ENCODE measurements around the gene RPS6KL1. TPM values are rescaled to one million over a fixed set of nuclear protein-coding genes. Genes with fewer than 3 reads are reported as not detected.
"Not testable (repeated sequence)": the region's sequence is repeated elsewhere in the genome, so short reads cannot be mapped to it uniquely, and the experiment has no call there.

Gene RPS6KL1
- total RNA-seq, 1 donor from 2014 or later: 12.1 TPM

GRCh38 chr14:74936731-74937130 is 13.7 kb upstream of the RPS6KL1 start:
- Histone ChIP-seq H3K4me1 (peaks cover 23 to 31% of the 10 kb centered on the region in 2 donors), H3K36me3 (no peaks in the 10 kb centered on the region), H3K27ac (no peak overlapping the region), H3K27me3 (no peaks in the 10 kb centered on the region), H3K4me3 (no peak overlapping the region), H3K9me3 (no peaks in the 10 kb centered on the region)
- TF ChIP-seq CTCF (IDR thresholded peaks at IDR 0.05): no peak
- no peak for DNase-seq (ENCODE audit: low spot score in 2 of 2)
- intact Hi-C loops (cut with DNase I): no loop called here

GRCh38 chr14:74936151-74936550 is 13.1 kb upstream of the RPS6KL1 start:
- Histone ChIP-seq H3K36me3 (no peaks in the 10 kb centered on the region), H3K4me3 (no peak overlapping the region), H3K27ac (no peak overlapping the region), H3K4me1 (peaks cover 19 to 26% of the 10 kb centered on the region in 2 donors), H3K9me3 (no peaks in the 10 kb centered on the region), H3K27me3 (no peaks in the 10 kb centered on the region)
- TF ChIP-seq CTCF (IDR thresholded peaks at IDR 0.05): no peak
- no peak for DNase-seq (ENCODE audit: low spot score in 2 of 2)
- intact Hi-C loops (cut with DNase I): no loop called here

- Histone ChIP-seq H3K27ac (no peak overlapping the region), H3K27me3 (no peaks in the 10 kb centered on the region), H3K4me3 (no peak overlapping the region), H3K36me3 (no peaks in the 10 kb centered on the region), H3K9me3 (no peaks in the 10 kb centered on the region), H3K4me1 (peaks cover 14 to 18% of the 10 kb centered on the region in 2 donors)
- intact Hi-C loops (cut with DNase I): no loop called here
- no peak for DNase-seq (ENCODE audit: low spot score in 2 of 2)
- TF ChIP-seq CTCF (IDR thresholded peaks at IDR 0.05): no peak
Observed at GRCh38 chr14:74935360-74935680, 12.3 kb upstream of the RPS6KL1 start.

- DNase-seq (ENCODE audit: low spot score in 2 of 2): no peak
- Histone ChIP-seq H3K36me3 (no peaks in the 10 kb centered on the region), H3K4me1 (peaks cover 11 to 14% of the 10 kb centered on the region in 2 donors), H3K27ac (no peak overlapping the region), H3K4me3 (no peak overlapping the region), H3K27me3 (no peaks in the 10 kb centered on the region), H3K9me3 (no peaks in the 10 kb centered on the region)
- intact Hi-C loops (cut with DNase I): no loop called here
- no peak for TF ChIP-seq CTCF (IDR thresholded peaks at IDR 0.05)
Observed at GRCh38 chr14:74934476-74935359, 11.7 kb upstream of the RPS6KL1 start.

GRCh38 chr14:74934041-74934440 is 11.0 kb upstream of the RPS6KL1 start:
- DNase-seq (ENCODE audit: low spot score in 2 of 2): no peak
- Histone ChIP-seq H3K27ac (no peak overlapping the region), H3K4me1 (peaks cover 4 to 7% of the 10 kb centered on the region in 2 donors), H3K9me3 (no peaks in the 10 kb centered on the region), H3K27me3 (no peaks in the 10 kb centered on the region), H3K4me3 (no peak overlapping the region), H3K36me3 (no peaks in the 10 kb centered on the region)
- no peak for TF ChIP-seq CTCF (IDR thresholded peaks at IDR 0.05)
- intact Hi-C loops (cut with DNase I): no loop called here

GRCh38 chr14:74932936-74933335 is 9.9 kb upstream of the RPS6KL1 start:
- not testable (repeated sequence) for H3K27ac ChIP-seq; DNase-seq (ENCODE audit: low spot score in 2 of 2)

More at GRCh38 chr14:74932936-74933335, 9.9 kb upstream of the RPS6KL1 start:
- H3K4me3 ChIP-seq; H3K36me3 ChIP-seq; intact Hi-C loops (cut with DNase I); H3K27me3 ChIP-seq; H3K4me1 ChIP-seq; H3K9me3 ChIP-seq: not testable (repeated sequence)

Measured in ascending aorta (tissue), 2 donors.